Stimulated activated naive CD8-positive, alpha-beta T cell treated with anti-CD3 and anti-CD28 coated beads, Interleukin-15, Interleukin-2, amounts not matched to agents 100 U/mL and 50 U/mL, for 24 hours (primary cell): ENCODE data around the gene POM121.
"Not testable (repeated sequence)": the region's sequence is repeated elsewhere in the genome, so short reads cannot be mapped to it uniquely, and the experiment has no call there.

ENCODE experiments used
- ATAC-seq: fragments of 150-1000 bp; cut with Tn5 transposase; one replicate; pipeline ENCODE4 v1.10.0; 2021
- DNase-seq: peaks from one replicate; pipeline ENCODE4 v3.0.0; 2021

POM121 gene

GRCh38 chr7:72949276-72949675, 24.4 kb downstream of the POM121 start:
- not testable (repeated sequence) for DNase-seq, ATAC-seq

- not testable (repeated sequence) for ATAC-seq, DNase-seq
These were observed 24.8 kb downstream of the POM121 start for GRCh38 chr7:72949686-72950085.

- not testable (repeated sequence) for DNase-seq, ATAC-seq
These were observed 25.5 kb downstream of the POM121 start for GRCh38 chr7:72950432-72950831.

- not testable (repeated sequence) for DNase-seq
- ATAC-seq: peak; percentile 44
These were observed 29.1 kb downstream of the POM121 start for GRCh38 chr7:72953901-72954562.

- ATAC-seq: peak; percentile 96
- DNase-seq: not testable (repeated sequence)
These were observed 29.8 kb downstream of the POM121 start for GRCh38 chr7:72954563-72955198.

- not testable (repeated sequence) for DNase-seq
- peak; percentile 19 for ATAC-seq
These were observed 35.1 kb downstream of the POM121 start for GRCh38 chr7:72960029-72960428.

GRCh38 chr7:72960626-72961345, 35.9 kb downstream of the POM121 start:
- ATAC-seq, DNase-seq: not testable (repeated sequence)

GRCh38 chr7:72961346-72961650, 36.4 kb downstream of the POM121 start:
- DNase-seq, ATAC-seq: not testable (repeated sequence)

GRCh38 chr7:72963056-72963455, 38.2 kb downstream of the POM121 start:
- DNase-seq, ATAC-seq: not testable (repeated sequence)

- peak; percentile 45 for ATAC-seq
These were observed 40.5 kb downstream of the POM121 start for GRCh38 chr7:72965186-72965975.

GRCh38 chr7:72966892-72967291, 42.0 kb downstream of the POM121 start:
- not testable (repeated sequence) for DNase-seq

More at GRCh38 chr7:72965186-72965975, 40.5 kb downstream of the POM121 start:
- DNase-seq: not testable (repeated sequence)

GRCh38 chr7:72968980-72969516, 44.2 kb downstream of the POM121 start, which contains the start of gene TRIM74:
TRIM74 (minus strand) TSS chr7:72969466; CDS start chr7:72966157, 3,309 bp downstream.
- ATAC-seq, DNase-seq: not testable (repeated sequence)

More at GRCh38 chr7:72966892-72967291, 42.0 kb downstream of the POM121 start:
- not testable (repeated sequence) for ATAC-seq

- DNase-seq: not testable (repeated sequence)
These were observed 44.8 kb downstream of the POM121 start for GRCh38 chr7:72969688-72970087.

GRCh38 chr7:72971505-72971904, 46.6 kb downstream of the POM121 start:
- ATAC-seq, DNase-seq: not testable (repeated sequence)

More at GRCh38 chr7:72969688-72970087, 44.8 kb downstream of the POM121 start:
- not testable (repeated sequence) for ATAC-seq

- ATAC-seq, DNase-seq: not testable (repeated sequence)
These were observed 49.9 kb downstream of the POM121 start for GRCh38 chr7:72974781-72975180.

- not testable (repeated sequence) for DNase-seq, ATAC-seq
These were observed 50.9 kb downstream of the POM121 start for GRCh38 chr7:72975656-72976286.

GRCh38 chr7:72976434-72976833, 51.5 kb downstream of the POM121 start:
- ATAC-seq: not testable (repeated sequence)

GRCh38 chr7:72980382-72980781, 55.5 kb downstream of the POM121 start:
- not testable (repeated sequence) for DNase-seq

More at GRCh38 chr7:72976434-72976833, 51.5 kb downstream of the POM121 start:
- DNase-seq: not testable (repeated sequence)

GRCh38 chr7:72982084-72982483, 57.2 kb downstream of the POM121 start:
- DNase-seq, ATAC-seq: not testable (repeated sequence)

More at GRCh38 chr7:72980382-72980781, 55.5 kb downstream of the POM121 start:
- ATAC-seq: not testable (repeated sequence)

GRCh38 chr7:72990146-72990913, 65.4 kb downstream of the POM121 start:
- ATAC-seq: peak; percentile 57
- DNase-seq: not testable (repeated sequence)
